Omental fat pad (tissue), 4 donors: ENCODE data around the gene DPYD. TPM values are rescaled to one million over a fixed set of nuclear protein-coding genes. Genes with fewer than 3 reads are reported as not detected.

Source experiments
- ATAC-seq: fragments of 150-250 bp; one replicate; pipeline ENCODE4 v1.9.1; 2016; ENCODE audit warnings: mild to moderate bottlenecking, moderate library complexity; ENCODE audit not compliant: low FRiP score
- DNase-seq: peaks from one replicate; pipeline ENCODE4 v3.0.0-alpha.2; 2019; ENCODE audit warnings: low spot score
- CTCF ChIP-seq, 3 donors: fragments of 450-650 bp; IDR thresholded peaks; one replicate each; pipeline ENCODE4 v1.5.1; 2016 to 2017; ENCODE audit warnings: antibody characterized with exemption in 3 of 3, mild to moderate bottlenecking in 3 of 3, moderate library complexity in 2 of 3
- total RNA-seq, 4 donors: library from RNA; depleted of rRNA; stranded (reverse); fragments of >200 nt; gene quantifications; one replicate each; pipeline ENCODE4 v1.1.0, GENCODE V29; 2016

Gene DPYD
- total RNA-seq, 4 donors from 2014 or later: 52.5 to 86.4 (median 60.3) TPM

DNA sequence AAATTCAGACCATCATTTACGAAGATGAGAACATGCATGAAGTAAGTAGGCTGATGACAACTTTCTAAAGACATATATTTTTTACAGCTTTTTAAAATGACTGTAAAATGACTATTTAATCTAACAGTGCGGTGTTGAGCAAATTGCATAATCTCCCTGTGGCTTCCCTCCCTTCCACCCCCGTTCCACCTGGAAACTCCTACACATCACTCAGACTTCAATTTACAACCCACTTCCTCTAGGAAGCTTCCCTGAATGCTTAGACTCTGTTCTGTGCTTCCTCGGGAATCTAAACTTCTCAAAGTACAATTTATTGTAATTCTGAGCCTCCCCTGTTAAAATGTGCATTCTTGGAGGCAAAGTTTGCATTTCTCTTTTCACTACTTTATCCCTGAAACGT lies 354.9 kb downstream of the DPYD start:
- no peak for TF ChIP-seq CTCF (IDR thresholded peaks at IDR 0.05)
- ATAC-seq: no peak
- DNase-seq: no peak

- no peak for ATAC-seq
- TF ChIP-seq CTCF (IDR thresholded peaks at IDR 0.05): no peak
- no peak for DNase-seq
These were observed 356.9 kb downstream of the DPYD start for GRCh38 chr1:97563926-97564325.

GRCh38 chr1:97562081-97562480 lies 358.8 kb downstream of the DPYD start:
- TF ChIP-seq CTCF (IDR thresholded peaks at IDR 0.05): no peak
- ATAC-seq: no peak
- no peak for DNase-seq

- DNase-seq: no peak
- no peak for TF ChIP-seq CTCF (IDR thresholded peaks at IDR 0.05)
These were observed 360.1 kb downstream of the DPYD start for GRCh38 chr1:97560714-97561113.

DNA sequence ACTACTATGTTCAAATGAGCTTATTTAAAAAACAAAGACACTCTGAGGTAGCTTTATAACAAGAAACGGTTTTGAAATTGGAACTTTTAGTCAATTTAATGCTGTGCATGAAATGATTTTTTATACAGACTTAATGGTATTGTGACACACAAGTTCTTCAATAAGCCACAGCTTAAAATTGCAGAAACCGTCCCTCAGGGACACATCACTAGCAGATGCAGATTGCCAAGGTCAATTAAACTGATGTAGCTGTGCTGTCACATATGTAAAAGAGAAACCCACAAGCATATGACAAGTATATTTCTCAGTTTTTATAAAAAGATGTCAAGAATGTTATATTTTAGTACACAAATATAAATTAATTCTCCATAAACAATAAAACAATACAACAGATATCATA lies 366.9 kb downstream of the DPYD start:
- TF ChIP-seq CTCF (IDR thresholded peaks at IDR 0.05): no peak
- ATAC-seq (no peak), DNase-seq (no peak)

More at GRCh38 chr1:97560714-97561113, 360.1 kb downstream of the DPYD start:
- ATAC-seq: no peak

- TF ChIP-seq CTCF (IDR thresholded peaks at IDR 0.05): no peak
- DNase-seq: no peak
- no peak for ATAC-seq
These were observed 369.7 kb downstream of the DPYD start for GRCh38 chr1:97551113-97551512.

DNA sequence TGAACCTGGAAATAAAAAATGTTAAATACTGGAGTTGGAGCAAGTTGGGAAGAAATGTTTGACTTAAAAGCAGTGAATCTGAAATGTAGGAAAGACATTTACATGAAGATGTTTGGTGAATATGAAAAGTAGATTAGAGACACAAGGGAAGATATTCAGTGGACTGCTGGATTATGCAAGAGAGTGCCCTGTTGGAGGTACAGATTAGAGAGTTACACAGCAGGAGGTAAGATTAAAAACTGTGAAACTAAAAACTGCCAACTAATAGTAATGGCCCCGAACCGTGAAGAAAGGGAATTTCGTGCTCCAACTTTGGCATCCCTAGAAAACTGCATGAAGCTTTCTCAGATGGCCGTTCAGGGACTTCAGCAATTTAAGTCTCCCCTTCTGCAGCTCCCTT lies 375.4 kb downstream of the DPYD start:
- ATAC-seq (no peak), DNase-seq (no peak)
- TF ChIP-seq CTCF (IDR thresholded peaks at IDR 0.05): no peak
